HepG2 (cell line): ENCODE results near the gene RBM14. TPM values are rescaled to one million over a fixed set of nuclear protein-coding genes. Genes with fewer than 3 reads are reported as not detected.

Source experiments
- ATAC-seq: fragments of 200-7000 bp; cut with Tn5 transposase; 3 replicates; pipeline ENCODE4 v1.9.1; 2020; ENCODE audit warnings: mild to moderate bottlenecking, moderate library complexity
- BruUV-seq: library from RNA; stranded (reverse); fragments of 400-500 nt; replicated peaks from 2 replicates; lab custom pipeline; 2021; lab: Mats Ljungman, UMichigan
- CTCF ChIA-PET: fragments of 300-600 bp; formaldehyde crosslinking; extraction: SDS; loops from one replicate; lab custom pipeline; 2021; ENCODE audit warnings: low total read pairs, inconsistent platforms, low intra/inter-chr PET ratio; lab: Yijun Ruan, JAX
- POLR2A ChIA-PET: fragments of 350-600 bp; sonication (Branson Sonifier 250); formaldehyde crosslinking; loops from one replicate; lab custom pipeline; 2020; ENCODE audit warnings: antibody characterized with exemption, inconsistent platforms; lab: Yijun Ruan, JAX
- DNase-seq: peaks from one replicate; pipeline ENCODE4 v3.0.0-alpha.2; 2015; ENCODE audit warnings: low spot score
- FAIRE-seq: peaks from 3 replicates; lab custom pipeline; 2011; peaks lifted over from hg19 to GRCh38; lab: Jason Lieb, UNC
- H2AFZ ChIP-seq: one replicate; pipeline ENCODE4 v1.6.1; 2011; ENCODE audit warnings: low read length, inconsistent platforms
- H3K27ac ChIP-seq: fragments of 300-600 bp; 3 replicates; pipeline ENCODE4 v1.8.0; 2011; ENCODE audit warnings: mixed run types, mild to moderate bottlenecking, mixed read lengths, low read length, inconsistent platforms; ENCODE audit not compliant: insufficient read depth; ENCODE audit errors: extremely low read length
- H3K27me3 ChIP-seq, 2 experiments: fragments of 200-600 bp in 1 of 2; 2 replicates in 1 of 2; 3 replicates in 1 of 2; pipeline versions ENCODE4 v1.6.0 to v1.8.0; 2011; ENCODE audit warnings: low read length in 2 of 2, mild to moderate bottlenecking in 2 of 2, moderate library complexity in 2 of 2, inconsistent platforms in 1 of 2; ENCODE audit not compliant: insufficient read depth in 2 of 2, control insufficient read depth in 1 of 2
- H3K36me3 ChIP-seq, 2 experiments: fragments of 200-600 bp in 1 of 2; replicated peaks in 1 of 2; 2 replicates in 1 of 2; 3 replicates in 1 of 2; pipeline versions ENCODE4 v1.5.1 to v1.8.0; 2011; ENCODE audit warnings: low read length in 2 of 2, inconsistent platforms in 1 of 2; ENCODE audit not compliant: insufficient read depth in 2 of 2, control insufficient read depth in 1 of 2
- H3K4me1 ChIP-seq: 2 replicates; pipeline ENCODE4 v1.5.1; 2012; ENCODE audit warnings: low read length, inconsistent platforms; ENCODE audit not compliant: insufficient read depth
- H3K4me2 ChIP-seq: 2 replicates; pipeline ENCODE4 v1.6.0; 2011; ENCODE audit warnings: low read depth, low read length, inconsistent platforms
- H3K4me3 ChIP-seq, 3 experiments: fragments of 200-600 bp in 1 of 3; sonication (generic), shearing (Covaris generic) in 1 of 3; replicated peaks in 1 of 3; 2 replicates each; pipeline ENCODE4 v1.5.1; 2011 to 2016; ENCODE audit warnings: low read length in 3 of 3, inconsistent platforms in 2 of 3, low read depth in 2 of 3, mild to moderate bottlenecking in 2 of 3, control low read depth in 1 of 3, mixed read lengths in 1 of 3; ENCODE audit not compliant: insufficient read depth in 1 of 3
- H3K79me2 ChIP-seq: one replicate; pipeline ENCODE4 v1.6.1; 2011; ENCODE audit warnings: low read length, inconsistent platforms; ENCODE audit not compliant: insufficient read depth
- H3K9ac ChIP-seq: 2 replicates; pipeline ENCODE4 v1.6.0; 2011; ENCODE audit warnings: mild to moderate bottlenecking, low read depth, low read length, inconsistent platforms; ENCODE audit not compliant: insufficient read depth
- H3K9me3 ChIP-seq: 2 replicates; pipeline ENCODE4 v1.5.1; 2012; ENCODE audit warnings: mild to moderate bottlenecking, low read length
- H4K20me1 ChIP-seq: 2 replicates; pipeline ENCODE4 v1.6.0; 2011; ENCODE audit warnings: inconsistent platforms, mild to moderate bottlenecking, low read length, moderate library complexity; ENCODE audit not compliant: insufficient read depth
- CHD4 ChIP-seq: fragments of 200-600 bp; sonication (generic); IDR thresholded peaks from 2 replicates; pipeline ENCODE4 v1.7.0; 2017; ENCODE audit warnings: mild to moderate bottlenecking, low read length, borderline replicate concordance
- HOXA9 ChIP-seq: sonication (generic); formaldehyde crosslinking; IDR thresholded peaks from 2 replicates; pipeline ENCODE4 v1.8.1; 2022; ENCODE audit warnings: missing genetic modification reagents, mild to moderate bottlenecking, moderate library complexity, borderline replicate concordance
- KLF6 ChIP-seq: IDR thresholded peaks from 2 replicates; pipeline ENCODE4 v1.8.0; 2016; ENCODE audit warnings: missing biosample characterization, missing genetic modification reagents
- PCBP2 ChIP-seq: fragments of 200-400 bp; formaldehyde crosslinking; optimal IDR thresholded peaks from 2 replicates; pipeline ENCODE3; 2018; ENCODE audit warnings: low read length, low read depth; ENCODE audit not compliant: poor library complexity, severe bottlenecking
- SETDB1 ChIP-seq: sonication (generic); formaldehyde crosslinking; IDR thresholded peaks from 2 replicates; pipeline ENCODE4 v1.5.1; 2020; ENCODE audit warnings: missing genetic modification reagents, mild to moderate bottlenecking, borderline replicate concordance
- ZNF564 ChIP-seq: sonication (generic); formaldehyde crosslinking; IDR thresholded peaks from 2 replicates; pipeline ENCODE4 v1.8.1; 2023; ENCODE audit warnings: mild to moderate bottlenecking, missing genetic modification reagents
- WGBS: methylation state at CpG from one replicate; pipeline ENCODE4 v1.1.6; 2017; ENCODE audit warnings: low lambda C conversion rate; 5-methylcytosine and 5-hydroxymethylcytosine counted together
- in situ Hi-C: cut with HindIII; loops from 2 replicates; pipeline ENCODE4 v1.10.0; 2017; ENCODE audit warnings: low pct_unique_long_range_greater_than_20kb; ENCODE audit not compliant: extremely low pct_ligation_motif_present
- intact Hi-C: fragments of 100-400 bp; cut with micrococcal nuclease; formaldehyde crosslinking; loops from one replicate; pipeline ENCODE4 v1.10.0; 2022; ENCODE audit not compliant: unreplicated experiment
- polyA plus RNA-seq, 8 experiments: library from polyadenylated mRNA; depleted of rRNA in 3 of 8; stranded (reverse) in 7 of 8; unstranded in 1 of 8; fragments of >200 nt; fragmentation: Illumina TruSeq in 4 of 8; extraction: Trizol in 4 of 8; gene quantifications; 2 replicates each; pipeline versions ENCODE4 v1.2.1 to v1.2.3, GENCODE V29; 2011 to 2016; ENCODE audit warnings: low read depth in 4 of 8, missing spikeins in 1 of 8, mixed read lengths in 1 of 8; ENCODE audit not compliant: insufficient read depth in 1 of 8
- total RNA-seq, 5 experiments: library from RNA; depleted of rRNA; stranded (reverse); fragments of >200 nt; fragmentation: Illumina TruSeq; extraction: Trizol; gene quantifications; 2 replicates each; pipeline ENCODE4 v1.2.3, GENCODE V29; 2016; ENCODE audit warnings: low read depth in 1 of 5
- TF ChIP-seq, protein P1 (sequence below): sonication (generic); formaldehyde crosslinking; IDR thresholded peaks from 2 replicates; pipeline ENCODE4 v1.4.0; 2020; ENCODE audit warnings: missing genetic modification reagents
- TF ChIP-seq, protein P2 (sequence below): IDR thresholded peaks from 2 replicates; pipeline ENCODE4 v1.6.1; 2018; ENCODE audit warnings: missing genetic modification reagents, mild to moderate bottlenecking, missing compliant biosample characterization
- TF ChIP-seq, protein P3 (sequence below): sonication (generic); formaldehyde crosslinking; IDR thresholded peaks from 2 replicates; pipeline ENCODE4 v1.4.0; 2020; ENCODE audit warnings: missing genetic modification reagents
- TF ChIP-seq, protein P4 (sequence below), 2 experiments: sonication (generic) in 1 of 2; formaldehyde crosslinking in 1 of 2; IDR thresholded peaks; 2 replicates each; pipeline versions ENCODE4 v1.5.1 to v1.6.1; 2011 to 2020; ENCODE audit warnings: borderline replicate concordance in 1 of 2, low read depth in 1 of 2, low read length in 1 of 2, mild to moderate bottlenecking in 1 of 2, missing genetic modification reagents in 1 of 2, moderate library complexity in 1 of 2

RBM14 gene
- total and polyA plus RNA-seq, 2 of the 13 experiments (the other 11 are each of a cell fraction or from before 2014, with no cell fraction given): 12.7 to 44.1 TPM

DNA sequence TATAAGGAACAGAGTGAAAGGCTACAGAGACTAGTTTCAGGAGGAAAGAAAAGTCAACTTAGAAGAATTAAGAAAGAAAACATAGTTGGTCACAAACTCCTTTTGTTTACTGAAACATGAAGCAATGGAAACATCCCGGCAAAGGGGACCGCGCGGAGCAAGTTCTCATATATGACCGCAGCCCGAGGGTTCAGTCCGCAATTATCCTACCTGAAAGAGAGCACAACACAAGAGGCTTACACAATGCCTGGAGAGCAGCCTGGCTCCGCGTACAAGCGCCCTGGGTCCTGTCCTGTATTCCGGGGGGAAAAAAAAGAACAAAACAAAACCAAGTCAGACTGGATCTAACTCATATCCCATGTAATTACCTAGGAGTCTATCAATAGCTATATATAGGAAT lies 48.9 kb downstream of the RBM14 start:
- H3K4me2 ChIP-seq: no peak overlapping the region
- TF ChIP-seq, protein P1, sequence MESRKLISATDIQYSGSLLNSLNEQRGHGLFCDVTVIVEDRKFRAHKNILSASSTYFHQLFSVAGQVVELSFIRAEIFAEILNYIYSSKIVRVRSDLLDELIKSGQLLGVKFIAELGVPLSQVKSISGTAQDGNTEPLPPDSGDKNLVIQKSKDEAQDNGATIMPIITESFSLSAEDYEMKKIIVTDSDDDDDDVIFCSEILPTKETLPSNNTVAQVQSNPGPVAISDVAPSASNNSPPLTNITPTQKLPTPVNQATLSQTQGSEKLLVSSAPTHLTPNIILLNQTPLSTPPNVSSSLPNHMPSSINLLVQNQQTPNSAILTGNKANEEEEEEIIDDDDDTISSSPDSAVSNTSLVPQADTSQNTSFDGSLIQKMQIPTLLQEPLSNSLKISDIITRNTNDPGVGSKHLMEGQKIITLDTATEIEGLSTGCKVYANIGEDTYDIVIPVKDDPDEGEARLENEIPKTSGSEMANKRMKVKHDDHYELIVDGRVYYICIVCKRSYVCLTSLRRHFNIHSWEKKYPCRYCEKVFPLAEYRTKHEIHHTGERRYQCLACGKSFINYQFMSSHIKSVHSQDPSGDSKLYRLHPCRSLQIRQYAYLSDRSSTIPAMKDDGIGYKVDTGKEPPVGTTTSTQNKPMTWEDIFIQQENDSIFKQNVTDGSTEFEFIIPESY (CRISPR knock-in tag): peak; percentile 77; the same call in 1 of the 2 replicates
- TF ChIP-seq, protein P2, sequence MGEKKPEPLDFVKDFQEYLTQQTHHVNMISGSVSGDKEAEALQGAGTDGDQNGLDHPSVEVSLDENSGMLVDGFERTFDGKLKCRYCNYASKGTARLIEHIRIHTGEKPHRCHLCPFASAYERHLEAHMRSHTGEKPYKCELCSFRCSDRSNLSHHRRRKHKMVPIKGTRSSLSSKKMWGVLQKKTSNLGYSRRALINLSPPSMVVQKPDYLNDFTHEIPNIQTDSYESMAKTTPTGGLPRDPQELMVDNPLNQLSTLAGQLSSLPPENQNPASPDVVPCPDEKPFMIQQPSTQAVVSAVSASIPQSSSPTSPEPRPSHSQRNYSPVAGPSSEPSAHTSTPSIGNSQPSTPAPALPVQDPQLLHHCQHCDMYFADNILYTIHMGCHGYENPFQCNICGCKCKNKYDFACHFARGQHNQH (CRISPR knock-in tag): no peak
- ChIA-PET CTCF (no interaction called here), POLR2A (interaction anchor here (0.9 to 1.0 kb wide), 2 partner anchors 27 to 49 kb away, joined by 3 to 4 read pairs; partner anchors contain the start of gene RBM4)
- H2AFZ ChIP-seq: no peak overlapping the region
- BruUV-seq: no TSS peak
- H3K27me3 ChIP-seq: no peaks in the 10 kb centered on the region
- H3K79me2 ChIP-seq: peaks cover 8% of the 10 kb centered on the region
- ATAC-seq: no peak
- no peak for FAIRE-seq
- no peak overlapping the region for H3K9ac ChIP-seq
- no peaks in the 10 kb centered on the region for H3K4me1 ChIP-seq
- no peak overlapping the region for H3K4me3 ChIP-seq
- H3K27ac ChIP-seq: no peak overlapping the region
- intact Hi-C loops: no loop called here
- H4K20me1 ChIP-seq: no peaks in the 10 kb centered on the region
- 91% methylated on average over 11 of the region's 11 CpGs for WGBS
- DNase-seq: no peak
- in situ Hi-C loops: no loop called here
- peaks cover 9 to 54% of the 10 kb centered on the region in 2 experiments for H3K36me3 ChIP-seq
- H3K9me3 ChIP-seq: no peaks in the 10 kb centered on the region

DNA sequence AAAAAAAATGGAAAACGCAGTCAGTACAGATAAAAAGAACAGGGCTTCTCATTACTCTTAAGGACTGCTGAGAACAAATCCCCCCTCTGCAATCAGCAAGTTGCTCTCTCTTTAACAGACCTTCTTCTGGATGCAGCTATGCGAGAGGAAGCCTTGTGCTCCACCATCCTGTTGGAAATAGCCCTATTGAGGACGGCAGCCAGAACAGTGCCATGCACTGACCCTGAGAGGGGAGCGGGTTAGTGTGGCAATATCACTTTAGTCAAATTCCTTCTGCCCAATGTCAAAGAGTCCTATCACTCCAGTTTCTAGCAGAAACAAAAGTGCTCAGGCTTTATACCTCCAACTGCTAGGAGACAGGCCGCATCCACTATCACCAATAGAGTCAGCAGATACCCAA lies 54.4 kb downstream of the RBM14 start:
- POLR2A ChIA-PET: no interaction called here
- BruUV-seq: no TSS peak
- peaks cover 40% of the 10 kb centered on the region for H3K79me2 ChIP-seq
- no peak overlapping the region for H3K9ac ChIP-seq
- DNase-seq: no peak
- intact Hi-C loops (no loop called here), in situ Hi-C loops (no loop called here)
- H2AFZ ChIP-seq: no peak overlapping the region
- peaks cover 9 to 33% of the 10 kb centered on the region in 2 experiments for H3K36me3 ChIP-seq
- CTCF ChIA-PET: no interaction called here
- H3K4me1 ChIP-seq: peaks cover 26% of the 10 kb centered on the region
- H3K9me3 ChIP-seq: no peaks in the 10 kb centered on the region
- H3K27ac ChIP-seq: no peak overlapping the region
- no peak for FAIRE-seq
- H3K4me3 ChIP-seq: no peak overlapping the region
- H4K20me1 ChIP-seq: peaks cover 2% of the 10 kb centered on the region; the same call in 1 of the 2 replicates
- ATAC-seq: no peak; the same call in 2 of the 3 replicates
- 84% methylated on average over 5 of the region's 5 CpGs for WGBS
- no peak overlapping the region for H3K4me2 ChIP-seq
- no peaks in the 10 kb centered on the region for H3K27me3 ChIP-seq
- TF ChIP-seq ZNF564 (CRISPR knock-in tag): no peak
- no peak for TF ChIP-seq SETDB1 (CRISPR knock-in tag)
- TF ChIP-seq KLF6: no peak
- TF ChIP-seq CHD4: no peak
- TF ChIP-seq, protein P3, sequence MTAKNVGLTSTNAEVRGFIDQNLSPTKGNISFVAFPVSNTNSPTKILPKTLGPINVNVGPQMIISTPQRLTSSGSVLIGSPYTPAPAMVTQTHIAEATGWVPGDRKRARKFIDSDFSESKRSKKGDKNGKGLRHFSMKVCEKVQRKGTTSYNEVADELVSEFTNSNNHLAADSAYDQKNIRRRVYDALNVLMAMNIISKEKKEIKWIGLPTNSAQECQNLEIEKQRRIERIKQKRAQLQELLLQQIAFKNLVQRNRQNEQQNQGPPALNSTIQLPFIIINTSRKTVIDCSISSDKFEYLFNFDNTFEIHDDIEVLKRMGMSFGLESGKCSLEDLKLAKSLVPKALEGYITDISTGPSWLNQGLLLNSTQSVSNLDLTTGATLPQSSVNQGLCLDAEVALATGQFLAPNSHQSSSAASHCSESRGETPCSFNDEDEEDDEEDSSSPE: no peak
- no peak for TF ChIP-seq PCBP2
- TF ChIP-seq, protein P4, sequence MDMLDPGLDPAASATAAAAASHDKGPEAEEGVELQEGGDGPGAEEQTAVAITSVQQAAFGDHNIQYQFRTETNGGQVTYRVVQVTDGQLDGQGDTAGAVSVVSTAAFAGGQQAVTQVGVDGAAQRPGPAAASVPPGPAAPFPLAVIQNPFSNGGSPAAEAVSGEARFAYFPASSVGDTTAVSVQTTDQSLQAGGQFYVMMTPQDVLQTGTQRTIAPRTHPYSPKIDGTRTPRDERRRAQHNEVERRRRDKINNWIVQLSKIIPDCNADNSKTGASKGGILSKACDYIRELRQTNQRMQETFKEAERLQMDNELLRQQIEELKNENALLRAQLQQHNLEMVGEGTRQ (IDR thresholded peaks at IDR 0.05; ENCODE audit: low read depth, low read length): no peak
- TF ChIP-seq, protein P4 (CRISPR knock-in tag; IDR thresholded peaks at IDR 0.05; ENCODE audit: borderline replicate concordance): no peak
- no peak for TF ChIP-seq HOXA9 (CRISPR knock-in tag)
